NCI-H345 treated with DMSO at 0.1 percent for 48 hours (cell line): ENCODE measurements around the gene MCM3AP.
"Not testable (repeated sequence)": the region's sequence is repeated elsewhere in the genome, so short reads cannot be mapped to it uniquely, and the experiment has no call there.

Experiments
- DNase-seq: peaks from one replicate; lab custom pipeline; 2025; ENCODE audit not compliant: unreplicated experiment; lab: John Stamatoyannopoulos, UW

MCM3AP gene

DNA sequence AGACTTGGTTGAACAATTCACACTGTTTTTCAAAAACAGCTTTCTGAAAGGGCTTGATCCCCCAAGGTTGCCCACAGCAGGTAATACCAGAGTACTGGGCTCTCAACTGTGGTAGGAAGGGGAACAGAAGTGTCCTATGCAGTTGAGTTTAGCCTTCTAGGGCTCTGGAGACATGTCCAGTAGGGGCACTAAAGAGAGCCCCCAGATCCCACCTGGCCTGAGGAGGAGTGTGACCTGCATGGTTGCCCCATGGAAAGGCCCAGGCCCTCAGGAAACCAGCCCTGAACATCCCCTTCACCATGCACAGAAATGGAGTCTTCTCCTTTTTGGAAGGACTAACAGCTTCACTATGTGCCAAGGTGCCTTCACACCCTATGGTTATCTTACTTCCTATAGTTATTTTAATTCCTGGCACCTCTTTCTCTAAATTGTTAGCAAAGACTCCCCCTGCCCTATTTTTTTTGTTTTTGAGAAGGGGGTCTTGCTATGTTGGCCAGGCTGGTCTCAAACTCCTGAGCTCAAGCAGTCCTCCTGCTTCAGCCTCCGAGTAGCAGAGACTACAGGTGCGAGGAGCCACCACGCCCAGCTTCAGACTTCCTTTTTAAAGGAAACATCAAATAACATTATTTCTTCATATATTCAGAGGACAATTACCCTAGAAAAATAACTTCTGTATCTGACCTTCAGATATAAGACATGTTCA is 40.0 kb downstream of the MCM3AP start:
- no peak for DNase-seq

DNA sequence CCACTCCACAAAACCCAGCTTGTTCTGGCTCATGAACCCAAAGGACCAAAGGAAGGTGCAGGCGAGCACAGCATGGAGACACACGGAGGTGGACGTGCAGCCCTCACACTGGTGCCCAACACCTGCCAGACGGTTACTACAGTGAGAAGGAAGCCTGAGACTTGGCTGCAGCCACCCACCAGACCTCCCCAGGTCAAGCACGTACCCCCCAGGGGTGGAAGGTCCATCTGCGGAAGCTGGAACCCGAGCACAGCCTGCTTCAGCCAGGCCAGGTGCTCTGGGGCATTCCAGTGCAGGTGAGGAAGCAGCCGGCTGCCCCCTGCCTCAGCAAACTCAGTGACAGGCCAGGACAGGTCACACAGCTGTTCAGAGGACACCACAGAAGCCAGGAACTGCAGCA is 40.8 kb downstream of the MCM3AP start:
- no peak for DNase-seq

DNA sequence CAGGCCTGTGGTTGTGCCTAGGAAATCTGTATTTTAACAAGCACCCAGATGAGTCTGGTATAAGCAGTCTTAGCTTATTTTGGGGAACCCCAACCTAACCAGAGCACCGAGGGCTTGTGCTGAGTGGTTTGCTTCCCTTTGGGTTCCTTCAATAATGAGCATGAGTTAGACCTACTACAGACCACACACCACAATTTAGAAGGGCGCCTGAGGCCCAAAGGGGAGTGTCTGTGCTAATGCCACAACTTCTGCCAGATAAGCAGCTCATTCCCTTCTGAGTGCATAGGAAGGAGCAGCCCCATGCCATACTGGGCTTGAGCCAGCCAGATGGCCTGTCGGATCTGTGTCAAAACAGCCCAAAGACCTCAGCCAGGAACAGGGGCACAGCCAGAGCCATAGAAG is 41.5 kb downstream of the MCM3AP start:
- DNase-seq = no peak

- DNase-seq = no peak
Measured at GRCh38 chr21:46243325-46243724, 42.1 kb downstream of the MCM3AP start.

DNA sequence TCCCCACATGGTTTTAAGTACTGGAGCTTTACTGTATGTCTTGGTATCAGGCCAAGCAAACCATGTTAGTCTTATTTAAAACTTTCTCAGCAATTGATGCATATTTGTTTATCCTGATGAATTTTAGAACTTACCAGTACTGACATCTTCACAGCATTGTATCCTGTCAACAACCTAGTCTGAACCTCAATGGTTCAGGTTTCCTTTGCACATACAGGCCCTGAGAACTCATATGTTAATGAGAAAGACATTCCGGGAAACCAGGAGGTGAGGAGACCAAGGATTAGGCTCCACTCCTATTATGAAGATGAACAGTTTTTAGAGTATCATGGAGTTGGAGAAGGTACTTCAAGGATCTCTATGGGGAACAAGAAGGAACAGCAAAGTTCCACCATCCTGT is 43.8 kb downstream of the MCM3AP start:
- DNase-seq = not testable (repeated sequence)

GRCh38 chr21:46239817-46240325 is 45.5 kb downstream of the MCM3AP start:
- no peak for DNase-seq

DNA sequence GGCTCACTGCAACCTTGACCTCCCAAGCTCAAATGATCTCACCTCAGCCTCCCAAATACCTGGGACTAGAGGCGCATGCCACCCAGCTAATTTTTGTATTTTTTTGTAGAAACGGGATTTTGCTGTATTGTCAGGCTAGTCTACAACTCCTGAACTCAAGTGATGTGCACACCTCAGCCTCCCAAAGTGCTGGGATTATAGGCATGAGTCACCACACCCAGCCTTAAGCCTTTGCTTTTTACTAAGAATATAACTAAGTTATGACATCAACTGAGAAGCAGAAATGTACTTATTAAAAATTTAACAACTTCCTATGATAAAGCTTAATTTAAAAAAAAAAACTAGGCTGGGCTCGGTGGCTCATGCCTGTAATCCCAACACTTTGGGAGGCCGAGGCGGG is 47.9 kb downstream of the MCM3AP start:
- no peak for DNase-seq

DNA sequence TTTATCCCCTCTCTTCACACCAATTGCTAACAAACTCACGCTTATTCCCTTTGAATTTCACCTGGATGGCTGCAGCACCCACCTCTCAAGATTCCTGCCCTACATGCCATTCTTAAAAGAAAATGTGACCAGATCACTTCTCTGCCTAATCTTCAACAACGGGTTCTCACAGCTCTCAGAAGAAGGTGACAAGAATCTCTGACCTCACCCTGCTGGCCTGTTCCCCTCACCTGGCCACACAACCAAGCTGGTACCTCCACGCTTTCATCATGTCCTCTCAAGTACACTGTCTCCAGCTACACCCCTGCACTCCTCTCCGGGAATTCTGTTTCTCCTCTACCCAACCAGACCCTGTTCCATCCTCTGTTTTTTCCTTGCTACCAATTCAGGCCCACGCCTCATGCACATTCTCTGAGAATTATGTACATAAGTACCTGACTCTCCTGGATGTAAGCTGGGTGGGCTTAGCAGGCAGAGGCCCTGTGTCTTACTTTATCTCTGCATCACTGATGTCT is 50.9 kb downstream of the MCM3AP start:
- DNase-seq = no peak

GRCh38 chr21:46229923-46230260 is 55.5 kb downstream of the MCM3AP start:
- DNase-seq = no peak

GRCh38 chr21:46229133-46229922 is 56.1 kb downstream of the MCM3AP start:
- peak; percentile 79 for DNase-seq

GRCh38 chr21:46228345-46229051 is 56.9 kb downstream of the MCM3AP start, which contains the start of gene LSS:
Gene LSS (minus strand): TSS chr21:46228774. CDS start chr21:46228745, 29 bp downstream.
- DNase-seq = peak; percentile 95

GRCh38 chr21:46227811-46228344 is 57.5 kb downstream of the MCM3AP start:
- no peak for DNase-seq

DNA sequence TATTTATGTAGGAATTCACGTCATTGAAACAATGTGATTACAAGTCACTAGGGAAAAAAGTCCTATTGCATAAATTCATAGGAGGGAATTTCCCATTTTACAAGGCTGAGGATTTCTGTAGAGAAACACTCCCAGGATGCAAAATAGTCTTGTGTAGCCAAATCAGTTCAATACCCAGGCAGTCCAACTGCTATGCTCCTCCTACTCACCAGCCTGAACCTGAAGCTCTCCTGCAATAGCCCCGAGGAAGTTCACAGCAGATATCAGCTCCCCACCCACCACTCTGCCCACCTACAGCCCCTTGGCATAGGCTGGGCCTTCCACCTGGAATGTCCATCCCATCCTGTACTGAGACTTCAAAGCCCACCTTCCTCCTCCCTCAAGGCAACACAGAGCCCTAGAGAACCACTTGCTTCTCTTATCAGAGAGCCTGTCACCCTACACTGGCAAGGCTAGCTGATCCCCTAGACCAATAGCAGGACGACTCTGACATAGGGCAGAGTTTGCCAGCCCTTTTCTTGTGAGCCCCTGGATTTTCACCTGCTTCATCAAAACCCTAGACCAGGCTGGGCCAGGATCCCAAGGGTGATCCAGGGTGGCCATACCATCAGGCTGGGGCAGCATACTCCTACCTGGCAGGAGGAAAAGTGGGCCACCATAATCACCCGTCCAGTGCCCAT is 58.4 kb downstream of the MCM3AP start:
- no peak for DNase-seq

- no peak for DNase-seq
Measured at GRCh38 chr21:46226146-46226545, 59.3 kb downstream of the MCM3AP start.

DNA sequence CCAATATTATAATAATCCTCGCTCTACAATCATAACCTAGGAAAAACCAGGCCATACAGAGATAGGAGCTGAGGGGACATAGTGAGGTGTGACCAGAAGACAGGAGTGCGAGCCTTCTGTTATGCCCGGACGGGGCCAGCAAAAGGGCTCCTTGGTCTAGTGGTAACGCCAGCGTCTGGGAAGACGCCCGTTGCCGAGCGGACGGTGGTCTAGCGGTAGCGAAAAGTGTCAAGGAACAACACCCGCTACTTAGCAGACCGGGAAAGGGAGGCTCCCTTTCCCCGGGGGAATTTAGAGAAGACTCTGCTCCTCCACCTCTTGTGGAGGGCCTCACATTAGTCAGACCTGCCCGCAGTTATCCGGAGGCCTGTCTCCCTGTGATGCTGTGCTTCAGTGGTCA is 61.8 kb downstream of the MCM3AP start:
- DNase-seq = not testable (repeated sequence)

GRCh38 chr21:46223217-46223616 is 62.2 kb downstream of the MCM3AP start:
- no peak for DNase-seq

GRCh38 chr21:46222436-46223116 is 62.8 kb downstream of the MCM3AP start:
- no peak for DNase-seq

DNA sequence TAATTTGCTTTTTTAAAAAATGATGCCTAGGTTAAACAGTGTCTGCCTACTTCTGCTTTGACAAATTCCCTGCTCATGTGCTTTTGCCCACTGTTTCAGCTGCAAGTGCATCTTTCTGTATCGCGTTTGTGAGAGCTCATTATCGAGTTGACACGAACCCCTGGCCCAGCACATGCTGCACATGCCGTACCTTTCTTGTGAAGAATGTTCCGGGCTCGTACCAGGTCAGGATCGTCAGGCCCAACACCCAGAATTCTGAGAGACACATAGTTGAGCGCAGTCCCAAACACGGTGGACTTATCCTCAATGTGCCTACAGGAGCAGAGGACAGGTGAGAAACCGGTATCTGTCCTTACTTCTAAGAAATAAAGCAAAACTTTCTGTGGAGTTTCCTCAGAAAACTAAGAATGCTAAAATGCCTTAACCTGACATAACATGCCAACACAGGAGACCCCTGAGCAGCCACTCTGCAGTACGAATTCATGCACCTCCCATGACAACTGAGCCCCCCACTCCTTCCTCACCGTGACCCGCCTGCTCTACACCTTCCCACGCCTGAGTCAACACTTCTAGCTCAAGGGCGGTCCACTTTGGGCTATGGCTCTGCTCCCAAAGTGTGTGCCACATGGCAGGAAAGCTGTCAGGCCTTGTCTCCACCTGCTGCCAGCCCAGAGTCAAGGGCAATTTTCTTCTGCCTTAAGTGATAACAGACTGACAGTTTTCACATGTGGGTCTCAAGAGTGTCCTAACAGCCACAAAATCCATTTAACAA is 63.6 kb downstream of the MCM3AP start:
- no peak for DNase-seq

- DNase-seq = no peak
Measured at GRCh38 chr21:46220847-46221246, 64.6 kb downstream of the MCM3AP start.
